ENCODE results near the gene TAAR2.
"Not testable (repeated sequence)": the region's sequence is repeated elsewhere in the genome, so short reads cannot be mapped to it uniquely, and the experiment has no call there.

TAAR2 gene

DNA sequence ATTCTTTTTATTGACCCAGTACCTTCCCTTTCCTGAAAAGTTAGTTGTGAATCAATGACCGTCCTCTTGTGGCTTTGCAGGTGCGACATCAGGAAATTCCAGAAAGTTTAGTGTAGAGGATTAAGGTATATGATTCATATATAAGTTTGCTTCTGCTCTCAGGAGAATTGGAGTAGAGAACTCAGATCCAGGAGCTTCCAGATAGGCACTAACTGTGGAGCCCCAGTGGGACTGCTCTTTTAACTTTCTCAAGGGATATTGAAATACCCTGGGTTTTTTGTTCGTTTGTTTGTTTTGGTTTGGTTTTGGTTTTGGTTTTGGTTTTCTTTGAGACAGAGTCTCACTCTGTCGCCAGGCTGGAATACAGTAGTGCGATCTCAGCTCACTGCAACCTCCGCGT lies 9.5 kb downstream of the TAAR2 start:
- Histone ChIP-seq H3K9me3 (ENCODE audit: control insufficient read depth, insufficient read depth, low read length) (no peaks in the 10 kb centered on the region), H3K4me1 (ENCODE audit: control insufficient read depth, insufficient read depth, low read length) (no peaks in the 10 kb centered on the region), H3K4me3 (ENCODE audit: low read length) (no peak overlapping the region), H3K27me3 (ENCODE audit: control insufficient read depth, insufficient read depth, low read length) (no peaks in the 10 kb centered on the region), H3K36me3 (ENCODE audit: control insufficient read depth, insufficient read depth, low read length) (no peaks in the 10 kb centered on the region), H3K27ac (ENCODE audit: low read length) (no peak overlapping the region)
- DNase-seq (ENCODE audit: low read depth, low spot score) = no peak
- WGBS (ENCODE audit: insufficient coverage, insufficient read length) = no CpG with 5 or more reads among the region's 7 CpGs

DNA sequence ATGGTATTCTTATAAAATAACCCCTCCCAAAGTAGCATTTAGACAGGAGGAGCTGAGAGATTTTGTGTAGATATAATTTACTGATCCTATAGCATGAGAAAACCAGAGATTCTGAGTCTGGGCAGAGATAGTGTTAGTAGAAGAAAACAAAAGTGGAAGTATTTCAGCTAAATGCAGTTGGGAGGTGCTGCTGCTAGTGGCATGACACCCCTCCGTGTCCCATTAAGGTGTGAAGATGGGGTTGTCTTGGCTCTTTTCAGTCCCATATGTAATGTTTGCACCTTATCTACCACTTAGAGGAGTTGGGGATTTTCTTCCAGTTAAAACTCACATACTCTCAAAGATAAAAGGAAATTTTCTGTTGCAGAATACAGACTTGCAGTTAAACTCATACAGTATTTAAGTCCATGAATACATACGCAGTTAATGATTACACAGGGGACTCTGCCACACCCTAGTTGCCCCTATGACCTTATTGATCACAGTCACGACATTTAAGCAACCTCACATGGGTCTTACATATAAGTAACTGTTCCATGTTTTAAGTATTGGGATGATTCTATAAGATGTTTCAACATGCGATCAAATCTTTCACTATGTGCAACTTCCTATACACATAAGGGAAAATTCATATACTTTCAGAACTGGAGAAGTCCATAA lies 11.5 kb downstream of the TAAR2 start:
- no peak overlapping the region for H3K4me3 ChIP-seq (ENCODE audit: low read length)
- H3K9me3 ChIP-seq (ENCODE audit: control insufficient read depth, insufficient read depth, low read length) = no peaks in the 10 kb centered on the region
- H3K36me3 ChIP-seq (ENCODE audit: control insufficient read depth, insufficient read depth, low read length) = no peaks in the 10 kb centered on the region
- no peak overlapping the region for H3K27ac ChIP-seq (ENCODE audit: low read length)
- no peak for DNase-seq (ENCODE audit: low read depth, low spot score)
- no peaks in the 10 kb centered on the region for H3K4me1 ChIP-seq (ENCODE audit: control insufficient read depth, insufficient read depth, low read length)
- WGBS (ENCODE audit: insufficient coverage, insufficient read length) = no CpG with 5 or more reads among the region's 4 CpGs
- no peaks in the 10 kb centered on the region for H3K27me3 ChIP-seq (ENCODE audit: control insufficient read depth, insufficient read depth, low read length)

- H3K27me3 ChIP-seq (ENCODE audit: control insufficient read depth, insufficient read depth, low read length) = no peaks in the 10 kb centered on the region
- H3K4me1 ChIP-seq (ENCODE audit: control insufficient read depth, insufficient read depth, low read length) = no peaks in the 10 kb centered on the region
- H3K9me3 ChIP-seq (ENCODE audit: control insufficient read depth, insufficient read depth, low read length) = no peaks in the 10 kb centered on the region
- H3K27ac ChIP-seq (ENCODE audit: low read length) = no peak overlapping the region
- no peak overlapping the region for H3K4me3 ChIP-seq (ENCODE audit: low read length)
- WGBS (ENCODE audit: insufficient coverage, insufficient read length) = no CpG with 5 or more reads among the region's 2 CpGs
- no peaks in the 10 kb centered on the region for H3K36me3 ChIP-seq (ENCODE audit: control insufficient read depth, insufficient read depth, low read length)
- no peak for DNase-seq (ENCODE audit: low read depth, low spot score)
Measured at GRCh38 chr6:132611616-132612015, 12.5 kb downstream of the TAAR2 start.

DNA sequence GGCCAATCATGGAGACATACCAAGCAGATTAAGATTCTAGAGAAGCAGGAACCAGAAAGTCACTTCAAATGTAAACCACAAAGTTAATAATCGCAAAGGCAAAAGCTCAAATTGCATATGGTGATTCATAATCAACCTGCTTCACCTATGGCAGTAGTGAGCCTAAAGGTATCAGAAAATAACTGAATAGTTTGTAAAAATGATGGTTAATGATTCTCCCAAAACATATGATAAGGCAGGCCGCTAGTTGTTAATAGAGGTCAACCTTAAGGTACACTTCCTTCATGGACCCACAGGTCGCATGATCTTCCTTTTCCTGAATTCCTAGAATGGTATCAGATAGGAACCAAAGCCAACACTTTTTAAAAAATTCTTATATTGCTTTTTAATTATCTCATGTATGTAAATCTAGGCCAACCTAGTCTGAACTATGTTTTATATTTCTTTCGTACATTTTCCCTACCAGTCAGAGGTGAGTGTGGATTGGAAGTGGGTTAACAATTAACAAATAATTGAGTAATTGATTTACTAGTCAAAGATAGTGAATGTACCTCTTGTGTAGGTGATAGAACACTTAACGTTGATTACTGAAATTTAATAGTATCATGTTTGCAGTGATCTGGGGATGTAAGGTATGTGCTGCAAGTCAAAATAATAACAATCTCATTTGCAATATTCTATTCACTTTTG lies 16.4 kb downstream of the TAAR2 start:
- H3K4me3 ChIP-seq (ENCODE audit: low read length) = no peak overlapping the region
- no peak for DNase-seq (ENCODE audit: low read depth, low spot score)
- no peaks in the 10 kb centered on the region for H3K4me1 ChIP-seq (ENCODE audit: control insufficient read depth, insufficient read depth, low read length)
- H3K9me3 ChIP-seq (ENCODE audit: control insufficient read depth, insufficient read depth, low read length) = no peaks in the 10 kb centered on the region
- no peaks in the 10 kb centered on the region for H3K36me3 ChIP-seq (ENCODE audit: control insufficient read depth, insufficient read depth, low read length)
- no CpG with 5 or more reads among the region's 5 CpGs for WGBS (ENCODE audit: insufficient coverage, insufficient read length)
- no peaks in the 10 kb centered on the region for H3K27me3 ChIP-seq (ENCODE audit: control insufficient read depth, insufficient read depth, low read length)
- H3K27ac ChIP-seq (ENCODE audit: low read length) = no peak overlapping the region

DNA sequence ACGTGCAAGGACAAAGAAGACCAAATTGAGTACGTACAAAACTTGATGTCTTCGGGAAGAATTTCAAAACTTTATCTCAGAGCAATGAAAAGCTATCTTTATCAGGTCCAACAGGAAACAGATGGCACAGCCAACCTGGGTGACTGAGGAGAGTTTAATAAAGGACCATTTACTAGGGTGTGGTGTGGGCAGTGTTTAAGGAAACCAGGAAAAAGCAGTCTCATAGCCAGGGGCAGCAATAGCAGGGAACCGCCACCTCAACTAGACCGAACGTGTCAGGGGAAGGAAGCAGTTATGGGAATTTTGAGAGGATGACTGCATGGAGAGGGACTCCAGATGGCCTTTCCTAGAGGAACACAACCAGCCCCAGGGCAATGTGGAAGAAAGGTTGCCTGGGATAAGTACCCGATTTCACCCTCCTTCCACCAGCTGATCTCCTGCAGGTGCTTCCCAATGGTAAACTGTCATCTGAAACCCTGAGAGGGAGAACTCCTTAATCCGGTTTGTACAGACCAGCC lies 19.4 kb downstream of the TAAR2 start:
- Histone ChIP-seq H3K4me1 (ENCODE audit: control insufficient read depth, insufficient read depth, low read length) (no peaks in the 10 kb centered on the region), H3K9me3 (ENCODE audit: control insufficient read depth, insufficient read depth, low read length) (no peaks in the 10 kb centered on the region), H3K36me3 (ENCODE audit: control insufficient read depth, insufficient read depth, low read length) (no peaks in the 10 kb centered on the region), H3K4me3 (ENCODE audit: low read length) (no peak overlapping the region), H3K27me3 (ENCODE audit: control insufficient read depth, insufficient read depth, low read length) (no peaks in the 10 kb centered on the region), H3K27ac (ENCODE audit: low read length) (no peak overlapping the region)
- no CpG with 5 or more reads among the region's 8 CpGs for WGBS (ENCODE audit: insufficient coverage, insufficient read length)
- DNase-seq (ENCODE audit: low read depth, low spot score) = no peak

- H3K27ac ChIP-seq (ENCODE audit: low read length); DNase-seq (ENCODE audit: low read depth, low spot score); H3K4me3 ChIP-seq (ENCODE audit: low read length); H3K9me3 ChIP-seq (ENCODE audit: control insufficient read depth, insufficient read depth, low read length); H3K36me3 ChIP-seq (ENCODE audit: control insufficient read depth, insufficient read depth, low read length); H3K4me1 ChIP-seq (ENCODE audit: control insufficient read depth, insufficient read depth, low read length); H3K27me3 ChIP-seq (ENCODE audit: control insufficient read depth, insufficient read depth, low read length): not testable (repeated sequence)
Measured at GRCh38 chr6:132600900-132601299, 23.2 kb downstream of the TAAR2 start.

GRCh38 chr6:132598473-132598872 lies 25.6 kb downstream of the TAAR2 start:
- H3K36me3 ChIP-seq (ENCODE audit: control insufficient read depth, insufficient read depth, low read length) = no peaks in the 10 kb centered on the region
- peak; percentile 33 for DNase-seq (ENCODE audit: low read depth, low spot score)
- no peaks in the 10 kb centered on the region for H3K27me3 ChIP-seq (ENCODE audit: control insufficient read depth, insufficient read depth, low read length)
- H3K4me1 ChIP-seq (ENCODE audit: control insufficient read depth, insufficient read depth, low read length) = no peaks in the 10 kb centered on the region
- H3K9me3 ChIP-seq (ENCODE audit: control insufficient read depth, insufficient read depth, low read length) = no peaks in the 10 kb centered on the region
- WGBS (ENCODE audit: insufficient coverage, insufficient read length) = no CpG with 5 or more reads among the region's 3 CpGs
- no peak overlapping the region for H3K4me3 ChIP-seq (ENCODE audit: low read length)
- no peak overlapping the region for H3K27ac ChIP-seq (ENCODE audit: low read length)

- H3K4me3 ChIP-seq (ENCODE audit: low read length) = no peak overlapping the region
- H3K4me1 ChIP-seq (ENCODE audit: control insufficient read depth, insufficient read depth, low read length) = no peaks in the 10 kb centered on the region
- no CpG with 5 or more reads among the region's 6 CpGs for WGBS (ENCODE audit: insufficient coverage, insufficient read length)
Measured at GRCh38 chr6:132596201-132596600, 27.9 kb downstream of the TAAR2 start.

GRCh38 chr6:132592855-132593254 lies 31.2 kb downstream of the TAAR2 start:
- H3K27me3 ChIP-seq (ENCODE audit: control insufficient read depth, insufficient read depth, low read length) = no peaks in the 10 kb centered on the region
- DNase-seq (ENCODE audit: low read depth, low spot score) = no peak
- H3K4me1 ChIP-seq (ENCODE audit: control insufficient read depth, insufficient read depth, low read length) = no peaks in the 10 kb centered on the region
- H3K27ac ChIP-seq (ENCODE audit: low read length) = no peak overlapping the region
- no peak overlapping the region for H3K4me3 ChIP-seq (ENCODE audit: low read length)
- H3K36me3 ChIP-seq (ENCODE audit: control insufficient read depth, insufficient read depth, low read length) = no peaks in the 10 kb centered on the region
- H3K9me3 ChIP-seq (ENCODE audit: control insufficient read depth, insufficient read depth, low read length) = no peaks in the 10 kb centered on the region
- WGBS (ENCODE audit: insufficient coverage, insufficient read length) = no CpG with 5 or more reads among the region's 2 CpGs

More at GRCh38 chr6:132596201-132596600, 27.9 kb downstream of the TAAR2 start:
- DNase-seq (ENCODE audit: low read depth, low spot score) = no peak
- Histone ChIP-seq H3K27ac (ENCODE audit: low read length) (no peak overlapping the region), H3K27me3 (ENCODE audit: control insufficient read depth, insufficient read depth, low read length) (no peaks in the 10 kb centered on the region), H3K36me3 (ENCODE audit: control insufficient read depth, insufficient read depth, low read length) (no peaks in the 10 kb centered on the region), H3K9me3 (ENCODE audit: control insufficient read depth, insufficient read depth, low read length) (no peaks in the 10 kb centered on the region)

DNA sequence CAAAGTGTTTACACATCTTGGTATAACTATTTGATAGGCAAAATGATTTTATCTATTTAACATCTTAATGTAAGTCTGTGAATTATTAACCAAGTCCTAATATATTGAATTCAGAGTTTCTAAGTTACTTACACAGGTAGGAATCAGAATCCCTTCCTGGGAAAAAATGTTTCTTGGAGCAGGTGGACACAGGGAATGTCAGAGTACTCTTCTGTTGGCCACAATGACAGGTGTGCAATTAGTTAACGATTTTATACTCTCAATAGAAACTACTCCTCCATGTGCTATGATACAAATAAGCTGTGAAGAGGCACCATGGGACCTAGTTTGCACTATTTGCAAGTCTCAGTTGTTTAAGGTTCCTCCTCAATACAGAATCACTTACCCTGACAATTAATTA lies 33.7 kb downstream of the TAAR2 start:
- Histone ChIP-seq H3K36me3 (ENCODE audit: control insufficient read depth, insufficient read depth, low read length) (no peaks in the 10 kb centered on the region), H3K4me3 (ENCODE audit: low read length) (no peak overlapping the region), H3K27ac (ENCODE audit: low read length) (no peak overlapping the region), H3K9me3 (ENCODE audit: control insufficient read depth, insufficient read depth, low read length) (no peaks in the 10 kb centered on the region), H3K27me3 (ENCODE audit: control insufficient read depth, insufficient read depth, low read length) (no peaks in the 10 kb centered on the region), H3K4me1 (ENCODE audit: control insufficient read depth, insufficient read depth, low read length) (no peaks in the 10 kb centered on the region)
- WGBS (ENCODE audit: insufficient coverage, insufficient read length) = no CpG with 5 or more reads among the region's 1 CpG
- no peak for DNase-seq (ENCODE audit: low read depth, low spot score)

DNA sequence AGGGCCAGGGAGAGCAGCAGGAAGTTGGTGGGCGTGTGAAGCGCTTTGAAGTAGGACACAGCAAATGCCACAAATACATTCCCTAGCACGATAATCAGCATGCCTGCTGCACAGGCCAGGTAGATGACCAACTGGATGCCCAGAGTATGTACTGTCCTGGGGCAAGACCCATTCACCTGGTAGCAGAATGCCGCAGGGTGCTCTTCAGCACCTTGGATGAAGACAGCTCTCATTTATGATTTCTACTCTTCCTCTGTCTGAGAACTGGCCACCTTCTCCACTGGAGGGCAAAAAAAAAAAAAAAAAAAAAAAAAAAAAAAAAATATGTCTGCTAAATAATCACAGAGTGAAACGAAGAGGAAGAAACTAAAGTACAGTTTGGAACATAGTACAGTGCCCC lies 34.6 kb downstream of the TAAR2 start, which contains the start of gene TAAR5:
Gene TAAR5 (minus strand): TSS at position 288 of the 400 bp plus-strand sequence. CDS start 55 bp downstream, at position 233.
- WGBS (ENCODE audit: insufficient coverage, insufficient read length) = no CpG with 5 or more reads among the region's 5 CpGs
- no peak within 1 kb of the TSS for H3K4me3 ChIP-seq (ENCODE audit: low read length)
- H3K27me3 ChIP-seq (ENCODE audit: control insufficient read depth, insufficient read depth, low read length) = no peaks in the 10 kb centered on the region
- H3K27ac ChIP-seq (ENCODE audit: low read length) = no peak within 1 kb of the TSS
- H3K9me3 ChIP-seq (ENCODE audit: control insufficient read depth, insufficient read depth, low read length) = no peaks in the 10 kb centered on the region
- no peaks in the 10 kb centered on the region for H3K4me1 ChIP-seq (ENCODE audit: control insufficient read depth, insufficient read depth, low read length)
- no peaks in the 10 kb centered on the region for H3K36me3 ChIP-seq (ENCODE audit: control insufficient read depth, insufficient read depth, low read length)
- no peak for DNase-seq (ENCODE audit: low read depth, low spot score)

Data from iPS DF 6.9 (cell line).